HTR-8/SVneo (cell line): ENCODE results near the gene IBA57.
"Not testable (repeated sequence)": the region's sequence is repeated elsewhere in the genome, so short reads cannot be mapped to it uniquely, and the experiment has no call there.

Experiments
- DNase-seq: peaks from one replicate; pipeline ENCODE4 v3.0.0; 2011; ENCODE audit warnings: low spot score, mixed read lengths; ENCODE audit not compliant: insufficient read length
- FAIRE-seq: peaks from 2 replicates; lab custom pipeline; 2011; peaks lifted over from hg19 to GRCh38; lab: Jason Lieb, UNC

The IBA57 gene

GRCh38 chr1:228221097-228221496 is 55.5 kb downstream of the IBA57 start:
- not testable (repeated sequence) for DNase-seq

DNA sequence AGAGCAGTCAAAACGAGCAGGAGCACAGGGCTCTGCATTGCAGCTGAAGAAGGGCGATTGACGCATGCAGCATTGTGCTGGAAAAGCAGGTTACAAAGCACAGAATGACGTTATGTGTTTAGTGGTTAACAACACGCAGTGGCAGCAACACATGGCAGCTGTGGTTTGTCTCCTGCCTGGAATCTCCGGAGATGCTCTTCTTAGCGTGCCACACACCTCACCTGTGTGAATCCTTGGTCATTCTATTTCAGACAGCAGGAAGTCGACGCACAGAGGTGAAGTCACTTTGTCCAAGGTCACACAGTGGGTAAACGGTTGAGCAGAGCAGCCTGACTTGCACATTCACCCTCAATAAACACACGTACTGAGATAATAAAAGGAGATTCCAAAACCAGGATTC is 56.9 kb downstream of the IBA57 start:
- no peak for DNase-seq
- FAIRE-seq = no peak

More at GRCh38 chr1:228221097-228221496, 55.5 kb downstream of the IBA57 start:
- not testable (repeated sequence) for FAIRE-seq

- DNase-seq (no peak), FAIRE-seq (no peak)
Measured at GRCh38 chr1:228224198-228225164, 58.9 kb downstream of the IBA57 start.

GRCh38 chr1:228225165-228225710 is 59.6 kb downstream of the IBA57 start:
- DNase-seq (no peak), FAIRE-seq (no peak)

GRCh38 chr1:228225740-228226139 is 60.1 kb downstream of the IBA57 start:
- FAIRE-seq (no peak), DNase-seq (no peak)

- no peak for DNase-seq
- no peak for FAIRE-seq
Measured at GRCh38 chr1:228226141-228226874, 60.7 kb downstream of the IBA57 start.

DNA sequence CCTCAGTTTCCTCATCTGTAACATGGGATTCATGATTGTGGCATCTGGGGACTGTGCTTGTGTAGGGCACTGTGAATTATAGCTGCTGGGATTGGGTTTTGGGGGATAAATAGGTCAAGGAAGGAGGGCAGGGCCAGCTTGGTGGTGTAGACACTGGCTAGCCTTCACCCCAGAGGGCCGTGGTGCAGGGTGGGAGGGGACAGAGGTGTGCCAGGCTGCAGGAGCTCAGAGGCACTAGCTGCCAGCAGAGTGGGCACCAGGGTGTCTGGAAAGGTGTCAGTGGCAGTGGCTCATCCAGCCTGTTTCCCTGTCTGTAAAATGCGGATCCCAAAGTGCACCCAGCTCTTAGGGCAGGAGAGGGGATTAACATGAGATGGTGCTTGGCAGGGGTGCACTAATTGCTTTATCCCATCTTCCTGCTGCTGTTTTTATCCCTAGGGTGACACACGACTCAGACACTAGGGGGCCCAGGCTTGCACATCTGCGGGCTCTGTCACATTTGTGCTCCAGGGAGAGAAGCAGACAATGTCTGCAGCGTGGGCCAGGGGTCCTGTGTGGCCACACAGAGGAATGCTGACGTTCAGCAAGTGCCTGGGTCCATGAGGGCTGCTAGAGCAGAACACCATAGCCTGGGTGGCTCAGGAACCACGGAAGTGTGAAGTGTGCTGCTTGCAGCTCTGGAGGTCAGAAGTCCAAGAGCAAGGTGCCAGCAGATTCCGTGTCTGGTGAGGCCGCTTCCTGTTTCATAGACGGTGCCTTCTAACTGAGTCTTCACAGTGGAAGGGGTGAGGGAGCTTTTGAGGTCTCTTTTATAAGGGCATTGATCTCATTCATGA is 61.6 kb downstream of the IBA57 start:
- DNase-seq (no peak), FAIRE-seq (peak; percentile 26)

DNA sequence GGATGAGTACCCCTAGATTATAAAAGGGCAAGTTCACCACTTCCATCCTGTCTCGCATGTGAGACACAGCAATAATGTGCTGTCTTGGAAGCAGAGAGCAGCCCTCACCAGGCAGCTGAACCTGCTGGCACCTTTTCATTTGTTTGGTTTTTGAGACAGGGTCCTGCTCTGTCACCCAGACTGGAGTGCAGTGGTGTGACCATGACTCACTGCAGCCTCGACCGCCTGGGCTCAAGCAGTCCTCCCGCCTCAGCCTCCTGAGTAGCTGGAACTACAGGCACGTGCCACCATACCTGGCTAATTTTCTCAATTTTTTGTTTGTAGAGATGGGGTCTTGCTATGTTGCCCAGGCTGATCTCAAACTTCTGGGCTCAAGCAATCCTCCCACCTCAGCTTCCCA is 62.5 kb downstream of the IBA57 start:
- not testable (repeated sequence) for FAIRE-seq, DNase-seq

- no peak for DNase-seq
- FAIRE-seq = no peak
Measured at GRCh38 chr1:228228601-228229074, 63.0 kb downstream of the IBA57 start.

DNA sequence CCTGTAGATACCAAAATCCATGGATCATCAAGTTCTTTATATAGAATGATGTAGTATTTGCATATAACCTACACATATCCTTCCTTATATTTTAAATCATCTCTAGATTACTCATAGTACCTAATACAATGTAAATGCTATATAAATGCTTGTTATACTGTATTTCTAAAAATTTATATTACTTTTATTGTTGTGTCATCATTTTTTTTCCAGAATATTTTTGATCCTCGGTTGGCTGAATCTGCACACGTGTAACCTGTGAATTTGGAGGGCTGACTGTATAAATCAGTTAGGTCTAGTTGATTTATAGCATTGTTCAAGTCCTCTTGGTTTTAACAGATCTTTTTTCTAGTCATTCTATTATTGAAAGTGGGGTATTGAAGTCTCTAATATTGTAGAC is 65.6 kb downstream of the IBA57 start:
- DNase-seq (no peak), FAIRE-seq (no peak)
